Hepatocyte (in vitro differentiated cells): ENCODE data around the gene USP3. TPM values are rescaled to one million over a fixed set of nuclear protein-coding genes. Genes with fewer than 3 reads are reported as not detected.

Source experiments
- DNase-seq: peaks from one replicate; pipeline ENCODE4 v3.0.0-alpha.2; 2016; ENCODE audit warnings: low spot score
- H2AFZ ChIP-seq: fragments of 200-600 bp; sonication (generic); 2 replicates; pipeline ENCODE4 v1.6.0; 2016; ENCODE audit warnings: antibody characterized with exemption, mild to moderate bottlenecking
- H3K27ac ChIP-seq: fragments of 200-600 bp; sonication (generic); 2 replicates; pipeline ENCODE4 v1.5.1; 2016; ENCODE audit warnings: mild to moderate bottlenecking
- H3K27me3 ChIP-seq: fragments of 200-600 bp; sonication (generic); 2 replicates; pipeline ENCODE4 v1.6.1; 2016
- H3K36me3 ChIP-seq: fragments of 200-600 bp; sonication (generic); replicated peaks from 2 replicates; pipeline ENCODE4 v1.5.1; 2016; ENCODE audit warnings: low read depth; ENCODE audit not compliant: insufficient read depth
- H3K4me1 ChIP-seq: fragments of 200-600 bp; sonication (generic); 2 replicates; pipeline ENCODE4 v1.5.1; 2016; ENCODE audit warnings: mild to moderate bottlenecking, moderate library complexity; ENCODE audit not compliant: insufficient read depth
- H3K4me2 ChIP-seq: fragments of 200-600 bp; sonication (generic); 2 replicates; pipeline ENCODE4 v1.6.0; 2016
- H3K4me3 ChIP-seq: fragments of 200-600 bp; sonication (generic); 2 replicates; pipeline ENCODE4 v1.5.1; 2016; ENCODE audit warnings: mild to moderate bottlenecking
- H3K79me2 ChIP-seq: fragments of 200-600 bp; sonication (generic); 2 replicates; pipeline ENCODE4 v1.6.0; 2017; ENCODE audit warnings: mild to moderate bottlenecking
- H3K9me2 ChIP-seq: fragments of 200-600 bp; sonication (generic); replicated peaks from 2 replicates; pipeline ENCODE4 v1.6.0; 2017; ENCODE audit warnings: mild to moderate bottlenecking; ENCODE audit not compliant: insufficient read depth
- H3K9me3 ChIP-seq: fragments of 200-600 bp; sonication (generic); 2 replicates; pipeline ENCODE4 v1.5.1; 2016; ENCODE audit warnings: low read depth, mild to moderate bottlenecking
- H4K20me1 ChIP-seq: fragments of 200-600 bp; sonication (generic); 2 replicates; pipeline ENCODE4 v1.6.0; 2016; ENCODE audit warnings: mild to moderate bottlenecking; ENCODE audit not compliant: insufficient read depth, poor library complexity, severe bottlenecking
- EZH2 ChIP-seq: fragments of 200-600 bp; sonication (generic); IDR thresholded peaks from 2 replicates; pipeline ENCODE4 v1.6.1; 2016; ENCODE audit warnings: antibody characterized with exemption, mild to moderate bottlenecking, borderline replicate concordance
- EZH2phosphoT487 ChIP-seq: fragments of 200-600 bp; sonication (generic); IDR thresholded peaks from one replicate; pipeline ENCODE4 v1.6.1; 2018; ENCODE audit warnings: antibody characterized with exemption, mild to moderate bottlenecking, low read depth, moderate library complexity; ENCODE audit not compliant: unreplicated experiment, severe bottlenecking
- WGBS: methylation state at CpG from one replicate; pipeline ENCODE4 v1.1.6; 2016; ENCODE audit warnings: low lambda C conversion rate; ENCODE audit errors: missing lambda C conversion rate; 5-methylcytosine and 5-hydroxymethylcytosine counted together
- polyA plus RNA-seq: library from polyadenylated mRNA; unstranded; fragments of >200 nt; fragmentation: Nextera tagmentation; extraction: Ambion mirVana; gene quantifications from 2 replicates; pipeline ENCODE4 v1.2.1, GENCODE V29; 2016
- total RNA-seq: library from RNA; depleted of rRNA; stranded (reverse); fragments of >200 nt; gene quantifications from 2 replicates; pipeline ENCODE4 v1.2.3, GENCODE V29; 2014
- TF ChIP-seq, protein P1 (sequence below): fragments of 200-600 bp; sonication (generic); IDR thresholded peaks from 2 replicates; pipeline ENCODE4 v1.5.1; 2016; ENCODE audit warnings: antibody characterized with exemption, mild to moderate bottlenecking; ENCODE audit not compliant: poor library complexity

Gene USP3
- total and polyA plus RNA-seq, 2 experiments from 2014 or later, result 30.5 to 61.2 TPM

- Histone ChIP-seq H4K20me1 (peaks cover 71% of the 10 kb centered on the region), H3K27ac (no peak overlapping the region), H2AFZ (no peak overlapping the region), H3K9me2 (no peaks in the 10 kb centered on the region), H3K27me3 (no peaks in the 10 kb centered on the region), H3K9me3 (no peaks in the 10 kb centered on the region), H3K4me3 (no peak overlapping the region), H3K4me2 (no peak overlapping the region), H3K4me1 (peaks cover 33% of the 10 kb centered on the region), H3K36me3 (no peaks in the 10 kb centered on the region), H3K79me2 (peaks cover 100% of the 10 kb centered on the region)
- TF ChIP-seq EZH2 (no peak), EZH2phosphoT487 (no peak)
- TF ChIP-seq, protein P1, sequence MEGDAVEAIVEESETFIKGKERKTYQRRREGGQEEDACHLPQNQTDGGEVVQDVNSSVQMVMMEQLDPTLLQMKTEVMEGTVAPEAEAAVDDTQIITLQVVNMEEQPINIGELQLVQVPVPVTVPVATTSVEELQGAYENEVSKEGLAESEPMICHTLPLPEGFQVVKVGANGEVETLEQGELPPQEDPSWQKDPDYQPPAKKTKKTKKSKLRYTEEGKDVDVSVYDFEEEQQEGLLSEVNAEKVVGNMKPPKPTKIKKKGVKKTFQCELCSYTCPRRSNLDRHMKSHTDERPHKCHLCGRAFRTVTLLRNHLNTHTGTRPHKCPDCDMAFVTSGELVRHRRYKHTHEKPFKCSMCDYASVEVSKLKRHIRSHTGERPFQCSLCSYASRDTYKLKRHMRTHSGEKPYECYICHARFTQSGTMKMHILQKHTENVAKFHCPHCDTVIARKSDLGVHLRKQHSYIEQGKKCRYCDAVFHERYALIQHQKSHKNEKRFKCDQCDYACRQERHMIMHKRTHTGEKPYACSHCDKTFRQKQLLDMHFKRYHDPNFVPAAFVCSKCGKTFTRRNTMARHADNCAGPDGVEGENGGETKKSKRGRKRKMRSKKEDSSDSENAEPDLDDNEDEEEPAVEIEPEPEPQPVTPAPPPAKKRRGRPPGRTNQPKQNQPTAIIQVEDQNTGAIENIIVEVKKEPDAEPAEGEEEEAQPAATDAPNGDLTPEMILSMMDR, result no peak
- DNase-seq, result no peak
- 94% methylated on average over 3 of the region's 3 CpGs for WGBS
Measured at GRCh38 chr15:63513728-63514127, 9.3 kb downstream of the USP3 start.

- no peak overlapping the region for H3K27ac ChIP-seq
- TF ChIP-seq EZH2phosphoT487, result no peak
- TF ChIP-seq, protein P1, result no peak
- TF ChIP-seq EZH2, result no peak
- no peak overlapping the region for H3K4me2 ChIP-seq
- DNase-seq, result no peak
- peaks cover 24% of the 10 kb centered on the region for H3K4me1 ChIP-seq
- no peaks in the 10 kb centered on the region for H3K9me3 ChIP-seq
- H4K20me1 ChIP-seq, result peaks cover 71% of the 10 kb centered on the region
- no peaks in the 10 kb centered on the region for H3K27me3 ChIP-seq
- H3K36me3 ChIP-seq, result no peaks in the 10 kb centered on the region
- no peaks in the 10 kb centered on the region for H3K9me2 ChIP-seq
- WGBS, result 42% methylated on average over 1 of the region's 1 CpG
- H2AFZ ChIP-seq, result no peak overlapping the region
- peaks cover 100% of the 10 kb centered on the region for H3K79me2 ChIP-seq
- no peak overlapping the region for H3K4me3 ChIP-seq
Measured at GRCh38 chr15:63514531-63514943, 10.1 kb downstream of the USP3 start.

GRCh38 chr15:63517202-63517601 is 12.8 kb downstream of the USP3 start:
- no peak for DNase-seq
- Histone ChIP-seq H3K4me1 (peaks cover 22% of the 10 kb centered on the region), H3K9me3 (no peaks in the 10 kb centered on the region), H3K4me2 (no peak overlapping the region), H3K36me3 (no peaks in the 10 kb centered on the region), H2AFZ (no peak overlapping the region), H3K9me2 (no peaks in the 10 kb centered on the region), H3K27me3 (no peaks in the 10 kb centered on the region), H3K79me2 (peaks cover 100% of the 10 kb centered on the region), H4K20me1 (peaks cover 71% of the 10 kb centered on the region), H3K27ac (no peak overlapping the region), H3K4me3 (no peak overlapping the region)
- TF ChIP-seq EZH2, result no peak

- TF ChIP-seq EZH2 (no peak), EZH2phosphoT487 (no peak)
- TF ChIP-seq, protein P1, result no peak
- Histone ChIP-seq H3K4me2 (no peak overlapping the region), H3K36me3 (no peaks in the 10 kb centered on the region), H3K4me3 (no peak overlapping the region), H3K4me1 (peaks cover 27% of the 10 kb centered on the region), H3K79me2 (peaks cover 100% of the 10 kb centered on the region), H3K9me2 (no peaks in the 10 kb centered on the region), H3K9me3 (no peaks in the 10 kb centered on the region), H2AFZ (no peak overlapping the region), H4K20me1 (peaks cover 71% of the 10 kb centered on the region), H3K27me3 (no peaks in the 10 kb centered on the region), H3K27ac (no peak overlapping the region)
- WGBS, result 67% methylated on average over 1 of the region's 1 CpG
- DNase-seq, result peak; percentile 29
Measured at GRCh38 chr15:63517628-63518027, 13.2 kb downstream of the USP3 start.
